ENCODE results near the gene TSEN15. TPM values are rescaled to one million over a fixed set of nuclear protein-coding genes. Genes with fewer than 3 reads are reported as not detected.

TSEN15 gene
- total and polyA plus RNA-seq, 2 of the 13 experiments (the other 11 are each of a cell fraction or from before 2014, with no cell fraction given): 25.6 to 35.8 TPM

GRCh38 chr1:184051485-184052193 lies at the start of gene TSEN15 (continued):
- peak; percentile 80; the same call in 1 of the 2 replicates for TF ChIP-seq ZNF782 (CRISPR knock-in tag; IDR thresholded peaks at IDR 0.05; ENCODE audit: borderline replicate concordance)
- peak; percentile 66 for TF ChIP-seq CBX1 (IDR thresholded peaks at IDR 0.05; ENCODE audit: low read depth)
- peak; percentile 85 for TF ChIP-seq PHF5A (CRISPR knock-in tag; IDR thresholded peaks at IDR 0.05; ENCODE audit: low read depth, unreplicated experiment)
- 0 out of 2 replicates have a peak, but pooled peaks have one; percentile 48 for TF ChIP-seq WIZ (CRISPR knock-in tag; IDR thresholded peaks at IDR 0.05)
- TF ChIP-seq POGZ (CRISPR knock-in tag; IDR thresholded peaks at IDR 0.05): peak; percentile 81
- TF ChIP-seq MIER3 (CRISPR knock-in tag; IDR thresholded peaks at IDR 0.05; ENCODE audit: borderline replicate concordance): peak; percentile 78; the same call in 1 of the 2 replicates
- no peak for TF ChIP-seq KAT2B (IDR thresholded peaks at IDR 0.05; ENCODE audit: borderline replicate concordance, low read depth, low read length)
- no peak for TF ChIP-seq EHMT2 (IDR thresholded peaks at IDR 0.05; ENCODE audit: borderline replicate concordance, low read depth, low read length)
- no peak for TF ChIP-seq MAF1 (CRISPR knock-in tag; IDR thresholded peaks at IDR 0.05; ENCODE audit: borderline replicate concordance)
- peak; percentile 44; the same call in 1 of the 2 replicates for TF ChIP-seq HCFC1 (IDR thresholded peaks at IDR 0.05; ENCODE audit: low read depth, low read length)
- no peak for TF ChIP-seq HNF1A (IDR thresholded peaks at IDR 0.05; ENCODE audit: low read depth)
- peak; percentile 81 for TF ChIP-seq HNF1A (CRISPR knock-in tag; IDR thresholded peaks at IDR 0.05; ENCODE audit: borderline replicate concordance)
- 0 out of 2 replicates have a peak, but pooled peaks have one; percentile 46 for TF ChIP-seq TP53 (CRISPR knock-in tag; conservative IDR thresholded peaks at IDR 0.05)
- peak; percentile 98 for TF ChIP-seq RBM39 (IDR thresholded peaks at IDR 0.05; ENCODE audit: low read depth, low read length, poor library complexity, severe bottlenecking)
- no peak for TF ChIP-seq ZNF740 (CRISPR knock-in tag; IDR thresholded peaks at IDR 0.05)
- no peak for TF ChIP-seq ZNF839 (CRISPR knock-in tag; IDR thresholded peaks at IDR 0.05; ENCODE audit: borderline replicate concordance)
- TF ChIP-seq, protein P1, sequence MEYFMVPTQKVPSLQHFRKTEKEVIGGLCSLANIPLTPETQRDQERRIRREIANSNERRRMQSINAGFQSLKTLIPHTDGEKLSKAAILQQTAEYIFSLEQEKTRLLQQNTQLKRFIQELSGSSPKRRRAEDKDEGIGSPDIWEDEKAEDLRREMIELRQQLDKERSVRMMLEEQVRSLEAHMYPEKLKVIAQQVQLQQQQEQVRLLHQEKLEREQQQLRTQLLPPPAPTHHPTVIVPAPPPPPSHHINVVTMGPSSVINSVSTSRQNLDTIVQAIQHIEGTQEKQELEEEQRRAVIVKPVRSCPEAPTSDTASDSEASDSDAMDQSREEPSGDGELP (IDR thresholded peaks at IDR 0.05; ENCODE audit: borderline replicate concordance, low read depth): peak; percentile 40; the same call in 1 of the 2 replicates
- TF ChIP-seq NCOA2 (CRISPR knock-in tag; IDR thresholded peaks at IDR 0.05): peak; percentile 51; the same call in 1 of the 2 replicates
- peak; percentile 52 for TF ChIP-seq RAD21 (CRISPR knock-in tag; IDR thresholded peaks at IDR 0.05)
- 0 out of 2 replicates have a peak, but pooled peaks have one; percentile 71 for TF ChIP-seq EED (CRISPR knock-in tag; IDR thresholded peaks at IDR 0.05)
- TF ChIP-seq GTF3A (CRISPR knock-in tag; conservative IDR thresholded peaks at IDR 0.05): no peak
- TF ChIP-seq CBX5 (CRISPR knock-in tag; IDR thresholded peaks at IDR 0.05; ENCODE audit: borderline replicate concordance): peak; percentile 96; the same call in 1 of the 2 replicates
- TF ChIP-seq FIP1L1 (IDR thresholded peaks at IDR 0.05; ENCODE audit: borderline replicate concordance, insufficient read depth, low read depth, low read length): 0 out of 2 replicates have a peak, but pooled peaks have one; percentile 65
- TF ChIP-seq TBX2 (CRISPR knock-in tag; IDR thresholded peaks at IDR 0.05; ENCODE audit: borderline replicate concordance): peak; percentile 71
- TF ChIP-seq SPEN (CRISPR knock-in tag; IDR thresholded peaks at IDR 0.05; ENCODE audit: low read depth): peak; percentile 92
- no peak for TF ChIP-seq ZNF33A (CRISPR knock-in tag; IDR thresholded peaks at IDR 0.05; ENCODE audit: borderline replicate concordance)

Data from HepG2 (cell line).